Uterus (tissue), 2 donors: ENCODE results near the gene ACTBL2.

Source experiments
- CTCF ChIP-seq, 4 experiments: fragments of 200-600 bp in 2 of 4; fragments of 450-650 bp in 2 of 4; sonication (generic) in 2 of 4; IDR thresholded peaks; one replicate each; pipeline ENCODE4 v1.5.1; 2016 to 2019; ENCODE audit warnings: antibody characterized with exemption in 4 of 4, mild to moderate bottlenecking in 2 of 4, moderate library complexity in 1 of 4
- POLR2A ChIP-seq, 2 donors: fragments of 450-650 bp; IDR thresholded peaks; one replicate each; pipeline ENCODE4 v1.6.1; 2016; ENCODE audit warnings: antibody characterized with exemption in 2 of 2, mild to moderate bottlenecking in 1 of 2, moderate library complexity in 1 of 2

GRCh38 chr5:57499262-57500050 is 16.8 kb upstream of the ACTBL2 start:
- TF ChIP-seq POLR2A (IDR thresholded peaks at IDR 0.05) (no peak), CTCF (IDR thresholded peaks at IDR 0.05) (peak; percentile 40 to 68 (median 46))
